ENCODE data around the gene UBE4B. TPM values are rescaled to one million over a fixed set of nuclear protein-coding genes. Genes with fewer than 3 reads are reported as not detected.
A peak's percentile ranks its signal among the peaks of the same experiment; 100 is the strongest.

The UBE4B gene
- total RNA-seq, 4 donors from 2014 or later: 37.5 to 60.3 (median 51.3) TPM

- WGBS, 2 donors: 95% methylated on average over 3 to 4 of the region's 4 CpGs
- peak overlapping the region in 2 of 4 donors; percentile 64 to 76 for H3K27ac ChIP-seq
- H3K27me3 ChIP-seq: no peaks in the 10 kb centered on the region
- intact Hi-C loops (cut with DNase I): no loop called here
- no peak for DNase-seq
- no peak overlapping the region for H3K4me3 ChIP-seq
- no peak for TF ChIP-seq CTCF (IDR thresholded peaks at IDR 0.05)
- TF ChIP-seq POLR2A (IDR thresholded peaks at IDR 0.05): no peak
- H3K4me1 ChIP-seq: peaks cover 22 to 60% (median 35%) of the 10 kb centered on the region in 3 donors
- H3K9me3 ChIP-seq: no peaks in the 10 kb centered on the region
- H3K36me3 ChIP-seq: peaks cover 0 to 57% (median 0%) of the 10 kb centered on the region in 3 donors
Observed at GRCh38 chr1:10042746-10043145, 10.0 kb downstream of the UBE4B start.

- 62 to 63% methylated on average over 8 of the region's 8 CpGs for WGBS, 2 donors
- Histone ChIP-seq H3K4me3 (peak overlapping the region in 1 of 4 donors; percentile 12), H3K27me3 (no peaks in the 10 kb centered on the region), H3K36me3 (peaks cover 0 to 45% (median 0%) of the 10 kb centered on the region in 3 donors), H3K9me3 (no peaks in the 10 kb centered on the region), H3K4me1 (peaks cover 22 to 78% (median 41%) of the 10 kb centered on the region in 3 donors), H3K27ac (peak overlapping the region; percentile 50 to 83 (median 76))
- DNase-seq: no peak
- no peak for TF ChIP-seq POLR2A (IDR thresholded peaks at IDR 0.05)
- no peak for TF ChIP-seq CTCF (IDR thresholded peaks at IDR 0.05)
- intact Hi-C loops (cut with DNase I): no loop called here
Observed at GRCh38 chr1:10045480-10046355, 13.0 kb downstream of the UBE4B start.

GRCh38 chr1:10046356-10047085 lies 13.8 kb downstream of the UBE4B start:
- peaks cover 0 to 37% (median 0%) of the 10 kb centered on the region in 3 donors for H3K36me3 ChIP-seq
- peaks cover 22 to 85% (median 41%) of the 10 kb centered on the region in 3 donors for H3K4me1 ChIP-seq
- intact Hi-C loops (cut with DNase I): no loop called here
- no peaks in the 10 kb centered on the region for H3K9me3 ChIP-seq
- no peaks in the 10 kb centered on the region for H3K27me3 ChIP-seq
- peak overlapping the region in 1 of 4 donors; percentile 12 for H3K4me3 ChIP-seq
- no peak for DNase-seq
- TF ChIP-seq POLR2A (IDR thresholded peaks at IDR 0.05): no peak
- no peak for TF ChIP-seq CTCF (IDR thresholded peaks at IDR 0.05)
- 27 to 37% methylated on average over 8 of the region's 8 CpGs for WGBS, 2 donors
- H3K27ac ChIP-seq: peak overlapping the region; percentile 50 to 83 (median 76)

- intact Hi-C loops (cut with DNase I): no loop called here
- DNase-seq: no peak
Observed at GRCh38 chr1:10048601-10049000, 15.8 kb downstream of the UBE4B start.

More at GRCh38 chr1:10048601-10049000, 15.8 kb downstream of the UBE4B start:
- WGBS, 2 donors: 88% methylated on average over 3 of the region's 3 CpGs
- peaks cover 28 to 91% (median 38%) of the 10 kb centered on the region in 3 donors for H3K4me1 ChIP-seq
- H3K9me3 ChIP-seq: no peaks in the 10 kb centered on the region
- peaks cover 0 to 39% (median 0%) of the 10 kb centered on the region in 3 donors for H3K36me3 ChIP-seq
- peak overlapping the region in 1 of 4 donors; percentile 83 for H3K27ac ChIP-seq
- no peak for TF ChIP-seq POLR2A (IDR thresholded peaks at IDR 0.05)
- no peak for TF ChIP-seq CTCF (IDR thresholded peaks at IDR 0.05)
- no peaks in the 10 kb centered on the region for H3K27me3 ChIP-seq
- no peak overlapping the region for H3K4me3 ChIP-seq

Measured in esophagus squamous epithelium (tissue), 5 donors.